KG1 (cell line): ENCODE measurements around the gene COL21A1.
"Not testable (repeated sequence)": the region's sequence is repeated elsewhere in the genome, so short reads cannot be mapped to it uniquely, and the experiment has no call there.

Experiments used
- DNase-seq: peaks from one replicate; lab custom pipeline; 2025; lab: John Stamatoyannopoulos, UW

Gene COL21A1

DNA sequence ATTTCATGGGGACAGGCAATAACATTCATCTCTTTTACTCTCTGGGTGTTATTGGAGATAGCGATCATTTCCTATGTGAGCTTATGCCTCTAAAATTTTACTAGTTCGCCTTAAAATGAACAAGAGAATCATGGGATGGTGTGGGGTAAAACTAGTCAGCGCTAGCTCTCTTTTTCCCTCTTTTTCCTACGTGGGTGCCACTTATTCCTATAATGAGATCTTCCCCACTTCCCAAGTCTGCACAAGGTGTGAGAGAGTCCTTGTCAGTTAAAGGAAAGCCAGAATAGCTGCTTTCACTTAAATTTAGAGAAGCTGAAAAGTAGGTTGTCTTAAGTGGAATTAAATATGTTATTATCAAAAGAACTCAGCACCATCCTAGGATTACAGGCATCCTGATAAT lies 198.8 kb downstream of the COL21A1 start:
- no peak for DNase-seq

DNA sequence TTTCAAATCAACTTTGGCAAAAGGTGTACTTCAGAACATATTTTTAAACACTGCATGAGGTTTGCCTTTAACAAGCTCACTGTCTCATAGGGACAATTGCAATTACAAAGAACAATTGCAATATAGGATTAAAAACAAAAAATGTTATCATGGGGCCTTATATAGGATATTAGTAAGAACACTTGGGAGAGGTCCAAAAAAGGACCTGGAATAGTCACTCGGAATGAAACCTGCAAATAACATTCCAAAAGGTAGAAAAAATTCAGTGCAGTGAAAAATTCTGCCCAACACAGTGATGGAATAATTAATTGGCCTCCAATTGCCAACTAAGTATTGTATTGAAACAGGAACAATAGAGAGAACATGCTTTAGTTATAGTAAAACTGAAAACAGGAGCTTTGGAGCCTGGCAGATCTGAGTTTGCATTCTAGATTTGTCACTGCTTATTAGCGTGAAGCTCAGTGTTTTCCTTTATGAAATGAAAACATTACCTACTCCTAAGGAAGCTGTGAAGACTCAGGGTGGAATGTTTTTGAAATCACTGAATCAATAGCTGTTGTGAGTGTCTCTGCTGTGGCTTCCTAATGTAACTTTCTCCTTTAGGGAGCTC lies 199.3 kb downstream of the COL21A1 start:
- DNase-seq: no peak

DNA sequence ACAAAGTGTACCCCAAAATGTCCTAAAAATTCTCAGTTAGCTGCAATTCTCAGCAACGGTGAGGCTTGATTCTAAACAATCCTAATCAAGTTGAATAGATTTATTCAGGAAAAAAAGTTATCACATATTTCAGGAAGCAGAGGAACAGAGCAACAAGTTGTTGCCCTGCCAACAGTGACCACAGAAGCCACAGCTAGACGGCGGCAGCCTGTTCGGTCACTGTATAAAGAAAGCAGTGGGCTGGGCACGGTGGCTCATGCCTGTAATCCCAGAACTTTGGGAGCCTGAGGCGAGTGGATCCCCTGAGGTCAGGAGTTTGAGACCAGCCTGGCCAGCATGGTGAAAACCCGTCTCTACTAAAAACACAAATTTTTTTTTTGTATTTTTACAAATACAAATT lies 200.8 kb downstream of the COL21A1 start:
- peak; percentile 7 for DNase-seq

DNA sequence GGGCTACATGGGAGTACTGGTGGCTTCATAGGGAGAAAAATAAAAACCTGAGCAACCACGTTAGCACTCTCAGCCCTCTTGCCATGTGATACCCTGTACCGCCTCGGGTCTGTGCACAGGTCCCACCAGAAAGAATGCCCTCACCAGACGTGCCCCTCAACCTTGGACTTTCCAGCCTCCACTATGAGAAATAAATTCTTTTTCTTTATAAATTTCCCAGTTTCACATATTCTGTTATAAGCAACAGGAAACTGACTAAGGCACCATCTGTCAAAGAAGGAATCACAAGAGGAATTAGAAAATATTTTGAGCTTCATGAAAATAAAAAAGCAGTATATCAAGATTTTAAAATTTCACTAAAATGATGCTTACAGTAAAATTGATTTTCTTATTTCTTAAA lies 203.6 kb downstream of the COL21A1 start:
- no peak for DNase-seq

DNA sequence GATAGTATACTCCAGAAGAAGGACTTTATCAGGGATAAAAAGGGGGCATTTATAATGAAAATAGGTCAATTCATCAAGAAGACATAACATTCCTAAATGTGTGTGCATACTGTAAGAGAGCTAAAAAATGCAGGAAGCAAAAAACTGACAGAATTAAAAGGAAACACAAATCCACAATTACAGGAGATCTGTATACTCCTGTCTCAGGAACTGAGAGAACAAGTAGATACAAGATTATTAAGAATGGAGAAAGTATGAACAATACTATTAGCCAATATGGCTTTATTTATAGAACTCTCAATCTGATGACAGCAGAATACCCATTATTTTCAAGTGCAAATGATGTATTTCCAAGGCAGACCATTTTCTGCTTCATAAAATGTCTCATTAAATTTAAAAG lies 204.3 kb downstream of the COL21A1 start:
- DNase-seq: no peak

DNA sequence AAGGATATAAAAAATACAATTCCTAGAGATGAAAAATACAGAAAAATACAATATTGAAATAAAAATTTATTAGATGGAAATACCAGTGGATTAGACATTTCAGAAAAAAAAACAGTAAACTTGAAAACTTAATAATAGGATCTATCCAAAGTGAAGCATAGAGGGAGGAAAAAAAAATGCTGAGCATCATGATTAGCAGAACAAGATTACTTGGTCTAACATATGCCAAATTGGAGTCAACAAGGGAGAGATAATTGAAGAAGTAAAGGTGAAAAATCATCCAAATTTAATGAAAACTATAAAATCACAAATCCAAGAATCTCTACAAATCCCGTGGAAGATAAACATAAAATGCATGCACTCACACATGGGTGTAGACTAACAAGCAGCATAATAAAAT lies 205.8 kb downstream of the COL21A1 start:
- DNase-seq: no peak

DNA sequence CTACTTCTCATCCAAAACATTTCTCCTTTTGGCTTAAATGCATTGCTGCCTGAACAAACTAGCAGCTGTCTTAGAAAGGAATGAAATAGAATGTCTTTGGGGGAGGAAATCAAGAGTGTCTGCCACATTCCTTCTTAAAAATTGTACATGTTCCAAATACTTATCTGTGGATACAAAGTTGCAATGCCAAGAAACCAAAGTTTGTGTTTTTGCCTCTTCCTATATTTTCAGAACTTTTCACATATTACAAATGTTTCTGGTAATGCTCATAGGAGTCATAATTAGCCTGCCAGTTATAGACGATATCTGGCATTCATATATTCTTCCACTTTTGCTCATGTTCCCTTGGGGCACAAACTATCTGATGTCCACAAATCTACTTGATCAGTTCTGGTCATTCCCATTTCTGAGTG lies 206.5 kb downstream of the COL21A1 start:
- DNase-seq: no peak

DNA sequence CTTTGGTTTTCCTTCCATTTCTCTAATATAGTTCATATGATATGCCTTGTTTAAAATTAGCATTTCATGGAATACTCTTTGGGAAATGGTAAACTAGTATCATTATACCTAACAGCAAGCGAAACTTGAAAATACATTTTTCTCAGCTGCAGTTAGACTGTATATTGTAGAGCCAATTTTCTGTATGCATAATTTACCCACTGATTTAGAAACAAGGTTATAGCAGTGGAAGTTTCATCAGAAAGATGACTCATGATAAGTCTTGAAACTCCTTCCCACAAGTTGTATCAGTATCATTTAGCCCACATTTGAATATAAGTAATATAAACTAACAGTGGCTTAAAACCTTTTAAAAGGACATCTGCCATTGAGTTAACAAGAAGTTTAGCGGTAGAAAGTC lies 207.2 kb downstream of the COL21A1 start:
- DNase-seq: no peak

DNA sequence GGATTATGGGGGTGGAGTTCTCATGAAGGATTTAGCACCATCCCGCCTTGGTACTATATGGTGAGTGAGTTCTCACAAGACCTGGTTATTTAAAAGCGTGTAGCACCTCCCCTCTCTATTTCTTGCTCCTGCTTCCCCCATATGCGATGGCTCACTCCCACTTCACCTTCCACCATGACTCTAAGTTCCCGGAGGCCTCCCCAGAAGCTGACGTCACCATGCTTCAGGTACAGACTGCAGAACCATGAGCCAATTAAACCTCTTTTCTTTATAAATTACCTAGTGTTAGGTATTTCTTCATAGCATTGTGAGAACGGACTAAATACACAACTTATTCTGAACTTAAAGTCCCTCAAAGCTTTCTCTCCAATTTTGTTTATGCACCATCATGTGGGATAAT lies 208.6 kb downstream of the COL21A1 start:
- DNase-seq: no peak

DNA sequence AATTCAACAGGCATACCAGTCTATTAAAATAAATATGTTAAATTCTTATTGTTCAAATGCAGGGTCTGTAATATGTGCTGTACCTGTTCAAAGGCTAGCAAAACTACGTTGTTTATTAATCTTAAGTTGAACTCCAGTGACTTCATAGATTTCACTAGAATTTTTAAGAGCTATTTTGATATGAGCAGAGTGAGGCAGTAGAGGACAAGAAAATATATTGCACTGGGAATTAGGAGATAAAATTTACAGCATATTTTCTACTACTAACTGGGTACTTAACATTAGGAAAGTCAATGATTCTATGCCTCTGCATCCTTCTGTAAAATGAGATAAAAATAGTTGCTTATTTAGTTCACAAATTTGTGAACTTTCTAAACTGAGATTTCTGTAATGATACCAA lies 209.8 kb downstream of the COL21A1 start:
- DNase-seq: no peak

DNA sequence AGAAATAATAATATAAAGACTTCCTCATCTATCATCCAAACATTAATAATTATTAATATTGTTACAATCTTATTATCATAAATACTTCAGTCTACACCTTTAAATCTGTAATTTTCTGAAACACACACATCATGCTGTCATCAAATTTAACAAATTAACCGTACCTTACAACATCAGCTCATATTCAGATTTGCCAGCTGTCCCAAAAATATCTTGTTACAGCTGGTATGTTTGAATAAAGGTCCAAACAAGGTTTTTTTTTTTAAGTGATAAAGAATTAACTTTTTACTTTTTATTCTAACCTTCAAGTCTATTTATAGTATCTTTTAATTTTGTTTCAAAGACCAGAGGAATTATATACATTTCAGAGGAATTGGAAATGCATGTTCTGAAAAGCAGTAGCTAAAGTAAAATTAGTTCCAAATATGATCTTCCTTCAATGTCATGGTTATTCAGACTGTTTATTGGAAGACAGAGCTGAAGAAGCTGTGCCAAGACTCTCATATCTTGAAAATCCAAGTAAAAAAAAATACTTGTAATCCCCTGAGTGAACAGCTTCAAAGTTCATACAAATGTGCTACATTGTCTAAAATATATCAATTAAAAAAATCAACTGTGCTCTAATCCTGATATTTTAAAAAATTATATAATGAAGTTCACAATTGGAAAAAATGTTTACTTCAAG lies 210.3 kb downstream of the COL21A1 start:
- DNase-seq: no peak

DNA sequence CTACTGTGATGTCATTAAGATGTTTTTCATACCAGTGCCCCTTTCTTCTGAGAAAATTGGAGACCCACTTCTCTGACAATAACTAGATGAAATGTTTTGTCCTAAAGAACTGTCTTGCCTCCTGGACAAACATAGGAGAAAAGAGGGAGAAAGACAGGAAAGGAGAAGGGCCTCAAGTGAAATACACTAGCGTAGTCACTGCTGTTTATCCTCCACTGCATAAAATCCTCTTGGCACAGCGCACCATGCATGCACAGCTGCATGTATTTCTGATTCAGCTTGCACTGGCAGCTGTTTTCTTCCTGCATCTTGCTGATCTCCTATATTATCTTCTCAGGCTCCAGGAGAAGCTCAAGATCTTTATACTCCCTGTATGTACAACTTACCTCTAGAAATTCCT lies 214.0 kb downstream of the COL21A1 start:
- no peak for DNase-seq

DNA sequence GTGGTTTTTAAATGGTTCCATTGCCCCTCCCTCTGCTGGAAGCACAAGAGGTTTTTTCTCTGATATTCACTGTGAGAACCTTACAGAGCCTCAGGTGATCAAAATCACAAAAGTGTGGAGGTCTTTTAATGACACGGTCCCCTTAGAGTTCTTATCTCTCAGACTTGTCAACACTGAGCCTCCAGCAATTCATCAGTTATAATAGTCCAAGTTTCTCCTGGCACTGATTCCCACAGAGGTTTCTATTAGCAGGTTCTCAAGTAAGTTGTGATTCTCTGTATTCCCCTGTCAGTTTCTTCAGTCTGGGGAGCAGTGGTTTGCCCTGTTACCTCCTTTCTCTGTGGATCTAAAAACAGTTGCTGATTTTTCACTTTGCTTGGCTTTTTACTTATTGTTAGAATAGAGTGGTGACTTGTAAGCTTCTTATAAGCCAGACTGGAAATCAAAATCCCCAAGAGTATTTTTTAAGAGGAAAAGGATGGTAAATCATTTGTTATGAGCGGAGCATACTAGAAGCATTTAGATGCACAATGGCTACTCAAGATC lies 214.6 kb downstream of the COL21A1 start:
- DNase-seq: no peak

DNA sequence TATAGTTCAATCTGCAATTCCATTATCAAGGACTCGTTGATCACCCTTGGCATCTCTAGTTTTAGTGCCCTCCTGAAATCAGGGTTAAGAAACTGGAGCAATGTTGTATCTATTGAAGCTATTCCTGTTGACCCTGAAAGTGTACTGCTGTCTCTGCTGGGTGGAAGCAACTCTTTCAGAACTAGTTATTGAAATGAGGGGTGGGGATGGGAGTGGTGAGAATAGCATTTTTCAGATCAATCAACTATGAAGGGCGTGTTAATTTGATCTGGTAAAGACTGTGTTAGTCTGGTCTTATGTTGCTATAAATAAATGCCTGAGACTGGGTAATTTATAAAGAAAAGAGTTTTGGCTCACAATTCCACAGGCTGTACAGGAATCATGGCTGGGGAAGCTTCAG lies 219.5 kb downstream of the COL21A1 start:
- DNase-seq: no peak

DNA sequence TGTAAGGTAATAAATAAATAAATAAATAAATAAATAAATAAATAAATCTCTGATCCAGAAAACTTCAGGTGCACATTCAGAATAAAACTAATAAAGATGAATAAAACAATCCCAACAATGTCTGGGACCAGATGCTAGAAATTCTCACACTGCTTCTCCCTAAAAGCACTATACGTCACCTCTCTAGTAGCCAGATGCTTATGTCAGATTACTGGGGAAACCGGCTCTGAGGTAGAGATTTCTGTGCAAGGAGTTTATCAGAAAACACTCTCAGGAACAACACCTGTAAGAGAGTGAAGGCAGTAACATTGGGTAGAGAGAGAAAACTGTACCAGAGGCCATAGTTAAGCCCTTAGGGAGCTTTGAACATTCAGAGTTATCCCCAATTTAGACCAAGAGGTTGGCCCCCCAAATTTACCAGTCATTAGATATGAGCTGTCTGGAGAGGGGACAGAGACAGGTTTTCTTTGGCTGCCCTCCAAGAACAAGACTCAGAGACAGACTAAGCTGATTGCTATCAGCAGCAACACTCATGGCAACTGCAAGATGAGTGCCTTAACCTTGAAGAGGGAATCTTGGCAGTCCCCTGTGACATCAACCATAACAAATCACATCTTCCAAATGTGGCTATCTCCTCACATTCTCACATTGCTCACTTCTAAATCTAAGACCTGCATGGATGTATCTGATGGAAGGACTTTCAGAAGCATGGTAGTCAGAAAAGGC lies 220.8 kb downstream of the COL21A1 start:
- no peak for DNase-seq

DNA sequence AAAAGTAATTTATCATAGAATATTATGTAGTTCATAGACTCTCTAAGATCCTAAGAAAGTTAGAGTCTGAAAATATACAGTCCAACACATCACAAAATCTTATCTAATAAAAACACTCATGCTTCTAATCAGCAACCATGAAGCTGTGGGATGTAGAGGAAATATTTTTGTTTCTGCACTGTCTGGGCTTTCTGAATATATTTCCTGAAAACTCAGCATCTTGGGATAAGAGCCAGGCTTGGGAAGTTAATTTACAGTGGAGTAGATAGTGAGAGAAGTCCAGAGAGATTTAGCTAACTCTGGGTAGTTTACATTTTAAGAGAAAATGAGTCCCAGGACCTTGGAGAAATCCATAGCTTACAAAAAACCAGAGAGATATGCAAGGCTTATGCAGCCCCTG lies 221.6 kb downstream of the COL21A1 start:
- DNase-seq: no peak

DNA sequence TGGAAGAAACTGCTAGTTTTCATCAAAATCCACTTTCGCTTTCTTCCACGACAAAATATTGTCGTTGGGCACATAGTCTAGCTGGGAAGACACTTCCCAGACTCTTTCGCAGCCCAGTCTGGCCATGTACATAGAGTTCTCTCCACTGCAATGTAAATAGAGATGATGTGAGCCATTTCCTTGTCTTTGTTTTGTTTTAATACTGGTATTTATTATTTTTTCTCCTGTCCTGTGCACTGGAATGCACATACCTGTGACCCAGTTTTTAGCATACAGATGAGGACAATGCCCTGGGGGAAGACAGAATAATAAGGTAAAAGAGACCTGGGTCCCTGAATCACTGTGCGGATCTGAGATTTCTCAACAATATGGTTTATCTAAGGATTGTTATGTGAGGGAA lies 222.4 kb downstream of the COL21A1 start:
- DNase-seq: no peak

DNA sequence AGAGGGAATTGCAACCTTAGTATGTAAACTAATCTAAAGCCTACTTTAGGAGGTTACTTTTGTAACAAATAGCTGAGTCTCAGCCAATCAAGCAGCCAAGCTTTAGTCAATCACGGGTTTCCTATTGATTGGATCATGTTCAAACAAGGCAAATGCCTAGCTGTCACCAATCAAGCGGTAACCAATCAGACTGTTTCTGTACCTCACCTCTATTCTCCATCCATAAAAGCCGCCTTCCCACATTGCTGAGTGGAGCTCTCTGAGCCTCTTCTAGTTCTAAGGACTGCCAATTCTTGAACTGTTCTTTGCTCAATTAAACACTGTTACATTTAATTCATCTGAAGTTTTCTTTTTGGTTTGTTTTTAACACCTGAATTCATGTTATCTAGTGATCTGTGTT lies 223.6 kb downstream of the COL21A1 start:
- no peak for DNase-seq

DNA sequence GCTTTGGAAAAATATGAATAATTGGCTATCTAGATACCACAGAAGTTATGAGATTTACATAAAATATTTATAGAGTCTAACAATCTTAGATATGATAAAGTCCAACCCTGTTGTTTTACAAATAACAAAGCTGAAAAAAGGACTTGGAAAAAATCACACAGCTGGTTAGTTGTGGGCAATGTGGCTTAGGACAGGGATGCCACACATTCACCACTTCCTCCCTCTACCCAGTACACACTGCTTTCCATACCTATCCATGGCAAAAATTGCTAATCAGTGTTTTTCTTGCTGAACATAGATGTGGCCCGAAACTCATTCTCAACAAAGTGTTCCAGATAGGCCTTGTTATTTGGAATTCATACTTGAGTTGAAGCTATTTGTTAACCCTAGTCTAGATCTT lies 224.7 kb downstream of the COL21A1 start:
- DNase-seq: no peak

DNA sequence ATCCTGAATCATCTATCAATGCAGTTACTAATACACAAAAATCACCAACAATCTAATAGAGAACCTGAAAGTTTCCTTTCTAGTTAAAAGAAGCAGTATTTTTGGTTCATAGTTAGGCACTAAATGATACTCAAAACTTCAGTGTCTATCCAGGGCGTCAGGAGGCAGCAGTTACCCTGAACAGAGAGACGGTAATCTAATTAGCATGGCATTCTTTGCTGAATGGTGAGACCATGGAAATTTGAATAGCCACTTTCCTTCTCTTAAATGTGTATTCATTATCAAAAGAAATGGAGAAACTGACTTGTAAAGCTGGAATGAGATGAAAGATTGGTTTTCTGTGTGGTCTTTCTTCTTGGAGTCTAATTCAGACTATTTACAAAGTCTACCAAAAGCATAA lies 225.4 kb downstream of the COL21A1 start:
- no peak for DNase-seq

DNA sequence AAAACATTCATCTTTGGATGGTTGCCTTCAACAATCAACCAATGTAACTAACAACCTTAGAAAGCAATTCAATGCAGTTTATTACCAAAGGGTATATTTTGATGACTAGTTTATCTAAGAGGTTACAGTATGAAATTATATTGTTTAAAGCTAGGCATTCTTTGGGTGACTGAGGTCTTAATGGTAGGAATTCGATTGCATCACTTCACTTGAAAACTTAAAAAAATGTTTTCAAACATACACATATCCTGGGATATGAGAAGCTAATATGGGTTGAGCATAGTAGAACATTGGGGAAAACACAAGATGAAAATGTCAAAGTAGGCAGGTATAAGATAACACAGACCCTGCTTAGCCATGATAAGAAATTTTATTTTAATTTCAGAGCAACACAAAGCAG lies 227.4 kb downstream of the COL21A1 start:
- DNase-seq: no peak

DNA sequence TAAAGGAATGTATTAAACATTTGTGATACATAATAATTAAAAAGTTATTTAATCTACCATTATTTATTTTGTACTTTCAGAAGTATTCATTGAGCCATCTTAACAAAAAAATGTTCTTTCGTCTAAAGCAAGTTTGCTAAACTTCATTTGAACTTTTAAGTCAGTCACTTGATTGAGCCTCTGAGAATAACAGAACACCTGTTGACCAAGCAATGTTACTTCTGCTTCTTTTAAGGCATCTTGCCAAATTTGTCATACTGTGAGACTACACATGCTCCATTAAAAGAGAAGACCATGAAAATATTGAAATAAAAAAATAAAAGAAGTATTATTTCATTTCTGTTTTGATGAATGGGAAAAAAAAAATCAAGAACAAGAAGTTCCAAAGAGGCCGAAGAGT lies 230.2 kb downstream of the COL21A1 start:
- DNase-seq: no peak

DNA sequence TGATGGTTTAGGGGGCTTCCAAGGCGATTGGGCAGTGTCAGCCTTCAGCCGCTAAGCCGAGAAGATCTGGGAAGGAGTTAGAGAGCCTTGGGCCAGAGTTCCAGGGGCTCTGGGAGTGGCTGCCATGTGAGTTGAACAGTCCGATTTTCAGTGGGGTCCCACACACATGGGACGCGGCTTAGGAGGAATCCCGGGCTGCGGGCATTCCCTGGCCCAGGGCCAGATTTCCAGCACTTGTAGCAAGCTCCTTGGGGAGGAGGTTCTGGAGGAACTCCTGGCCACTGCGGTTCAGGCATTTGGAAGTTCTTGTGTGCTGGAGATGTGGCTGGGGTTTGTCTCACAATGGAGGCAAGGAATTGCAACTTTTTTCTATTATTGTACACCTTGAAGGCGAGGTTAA lies 233.3 kb downstream of the COL21A1 start:
- not testable (repeated sequence) for DNase-seq
